Ectodermal cell (in vitro differentiated cells): ENCODE data around the gene ALG2.
"Not testable (repeated sequence)": the region's sequence is repeated elsewhere in the genome, so short reads cannot be mapped to it uniquely, and the experiment has no call there.

Experiments
- H3K27ac ChIP-seq: 2 replicates; pipeline ENCODE4 v1.7.0; 2013; ENCODE audit warnings: mild to moderate bottlenecking, low read depth, low read length; ENCODE audit not compliant: insufficient read depth, poor library complexity, severe bottlenecking
- H3K27me3 ChIP-seq: 2 replicates; pipeline ENCODE4 v1.7.0; 2013; ENCODE audit warnings: mild to moderate bottlenecking, low read length; ENCODE audit not compliant: insufficient read depth, control insufficient read depth, poor library complexity, severe bottlenecking
- H3K36me3 ChIP-seq: one replicate; pipeline ENCODE4 v1.7.0; 2013; ENCODE audit warnings: low read length; ENCODE audit not compliant: control insufficient read depth, insufficient read depth
- H3K4me1 ChIP-seq: one replicate; pipeline ENCODE4 v1.7.0; 2013; ENCODE audit warnings: low read length; ENCODE audit not compliant: control insufficient read depth, insufficient read depth
- H3K4me3 ChIP-seq: 2 replicates; pipeline ENCODE4 v1.7.0; 2013; ENCODE audit warnings: low read depth, low read length, control low read depth; ENCODE audit not compliant: insufficient read depth
- H3K9me3 ChIP-seq: 2 replicates; pipeline ENCODE4 v1.7.0; 2013; ENCODE audit warnings: mild to moderate bottlenecking, low read length, moderate library complexity; ENCODE audit not compliant: control insufficient read depth
- WGBS, 2 experiments: methylation state at CpG; one replicate each; pipeline ENCODE4 v1.1.7; 2013; ENCODE audit warnings: missing lambda C conversion rate in 2 of 2; 5-methylcytosine and 5-hydroxymethylcytosine counted together

Gene ALG2

DNA sequence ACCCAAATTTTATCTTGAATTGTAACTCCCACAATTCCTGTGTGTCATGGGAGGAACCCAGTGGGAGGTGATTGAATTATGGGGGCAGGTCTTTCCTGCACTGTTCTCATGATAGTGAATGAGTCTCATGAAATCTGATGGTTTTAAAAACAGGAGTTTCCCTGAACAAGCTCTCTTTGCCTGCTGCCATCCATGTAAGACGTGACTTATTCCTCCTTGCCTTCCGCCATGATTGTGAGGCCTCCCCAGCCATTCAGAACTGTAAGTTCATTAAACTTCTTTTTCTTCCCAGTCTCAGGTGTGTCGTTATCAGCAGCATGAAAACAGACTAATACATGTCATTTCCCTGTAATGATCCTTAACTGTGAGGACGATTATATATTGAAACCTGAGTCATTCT is 16.1 kb upstream of the ALG2 start:
- not testable (repeated sequence) for H3K9me3 ChIP-seq, H3K4me3 ChIP-seq, H3K4me1 ChIP-seq, H3K36me3 ChIP-seq, H3K27me3 ChIP-seq, H3K27ac ChIP-seq
- WGBS, 2 experiments: 94 to 98% methylated on average over 4 of the region's 4 CpGs

DNA sequence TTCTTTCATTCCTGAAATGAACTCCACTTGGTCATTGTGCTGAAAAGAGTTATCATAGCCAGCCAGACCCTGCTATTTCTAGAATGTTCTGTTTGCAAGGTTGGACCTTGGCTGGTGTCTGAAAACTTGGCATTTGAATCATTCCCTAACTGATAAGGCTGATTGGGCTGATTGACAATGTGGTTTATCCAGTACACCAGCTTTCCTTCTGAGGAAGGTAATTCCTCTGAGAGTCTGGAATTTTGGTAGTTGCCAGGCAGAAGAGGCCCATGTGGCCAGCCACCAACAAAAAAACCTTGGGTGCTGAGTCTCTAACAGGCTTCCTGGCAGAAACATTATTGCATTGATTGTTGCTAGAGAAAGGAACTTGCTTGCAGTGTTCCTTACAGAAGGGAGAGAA is 15.6 kb upstream of the ALG2 start:
- Histone ChIP-seq H3K4me1 (no peaks in the 10 kb centered on the region), H3K27ac (no peak overlapping the region), H3K36me3 (no peaks in the 10 kb centered on the region), H3K27me3 (no peaks in the 10 kb centered on the region), H3K4me3 (no peak overlapping the region), H3K9me3 (no peaks in the 10 kb centered on the region)

DNA sequence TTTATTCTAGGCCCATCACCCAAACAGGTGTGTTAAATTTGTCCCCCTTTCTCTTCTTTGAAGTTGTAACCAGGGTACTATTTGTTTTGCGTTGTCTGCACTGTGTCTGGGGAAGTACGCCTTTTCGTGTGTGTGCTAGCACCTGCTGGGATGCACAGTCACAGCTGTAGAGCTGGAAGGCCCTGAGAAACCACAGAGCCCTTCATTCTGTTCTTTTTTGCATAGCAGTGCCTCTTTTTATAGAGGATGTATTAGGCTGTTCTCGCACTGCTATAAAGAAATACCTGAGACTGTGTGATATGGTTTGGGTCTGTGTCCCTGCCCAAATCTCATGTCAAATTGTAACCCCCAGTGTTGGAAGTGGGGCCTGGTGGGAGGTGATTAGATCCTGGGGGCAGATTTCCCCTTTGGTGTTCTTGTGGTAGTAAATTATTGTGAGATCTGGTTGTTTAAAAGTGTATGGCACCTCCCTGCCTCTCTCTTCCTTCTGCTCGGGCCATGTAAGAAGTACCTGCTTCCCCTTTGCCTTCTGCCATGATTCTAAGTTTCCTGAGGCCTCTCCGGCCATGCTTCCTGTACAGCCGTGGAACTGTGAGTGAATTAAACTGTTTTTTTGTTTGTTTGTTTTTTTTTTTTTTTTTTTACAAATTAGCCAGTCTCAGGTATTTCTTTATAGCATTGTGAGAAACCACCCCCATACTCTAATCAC is 14.3 kb upstream of the ALG2 start:
- no peaks in the 10 kb centered on the region for H3K9me3 ChIP-seq
- no peaks in the 10 kb centered on the region for H3K27me3 ChIP-seq
- no peaks in the 10 kb centered on the region for H3K4me1 ChIP-seq
- WGBS, 2 experiments: 81 to 88% methylated on average over 7 of the region's 7 CpGs
- no peaks in the 10 kb centered on the region for H3K36me3 ChIP-seq
- no peak overlapping the region for H3K4me3 ChIP-seq
- no peak overlapping the region for H3K27ac ChIP-seq

DNA sequence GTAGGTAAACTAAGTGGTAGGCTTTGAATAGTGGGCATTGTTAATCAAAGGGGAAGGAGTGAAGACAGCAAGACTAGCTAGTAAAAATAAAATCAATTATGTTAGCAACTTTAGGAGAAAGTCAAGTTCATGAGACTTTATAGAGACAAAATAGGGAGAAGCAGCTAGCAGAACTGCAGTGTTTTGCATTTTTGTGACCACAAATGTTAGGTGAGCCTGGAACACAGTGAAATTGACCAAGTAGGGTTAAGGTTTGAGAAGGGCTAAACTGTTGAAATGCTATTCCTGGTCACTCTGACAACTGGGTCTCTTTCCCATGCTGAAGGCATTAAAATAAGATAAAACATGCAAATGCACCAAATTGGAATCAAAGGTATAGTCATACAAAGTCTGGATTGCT is 13.3 kb upstream of the ALG2 start:
- Histone ChIP-seq H3K9me3 (no peaks in the 10 kb centered on the region), H3K4me1 (no peaks in the 10 kb centered on the region), H3K27me3 (no peaks in the 10 kb centered on the region), H3K4me3 (no peak overlapping the region), H3K36me3 (peaks cover 8% of the 10 kb centered on the region), H3K27ac (no peak overlapping the region)

DNA sequence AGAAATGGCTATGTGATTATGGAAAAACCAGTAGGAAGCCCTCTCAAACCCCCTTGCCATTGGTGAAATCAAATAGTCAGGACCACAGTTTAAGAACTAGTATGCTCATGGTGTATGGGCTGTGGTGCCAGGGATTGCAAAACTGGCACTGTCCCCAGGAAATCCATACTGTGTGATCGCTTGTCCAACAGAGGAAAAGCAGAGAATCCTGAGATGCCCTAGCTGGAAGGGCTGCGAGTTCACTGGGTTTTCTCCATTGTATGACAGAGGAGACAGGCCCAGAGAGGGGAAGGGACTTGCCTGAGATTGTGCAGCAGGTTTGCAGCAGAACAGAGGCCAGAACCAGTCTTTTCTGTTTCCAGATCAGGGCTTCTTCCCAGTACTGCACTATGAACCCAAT is 12.9 kb upstream of the ALG2 start:
- 93% methylated on average over 2 of the region's 2 CpGs for WGBS, 2 experiments
- no peaks in the 10 kb centered on the region for H3K9me3 ChIP-seq
- peaks cover 8% of the 10 kb centered on the region for H3K36me3 ChIP-seq
- H3K4me1 ChIP-seq: no peaks in the 10 kb centered on the region
- no peaks in the 10 kb centered on the region for H3K27me3 ChIP-seq
- H3K27ac ChIP-seq: no peak overlapping the region
- no peak overlapping the region for H3K4me3 ChIP-seq

DNA sequence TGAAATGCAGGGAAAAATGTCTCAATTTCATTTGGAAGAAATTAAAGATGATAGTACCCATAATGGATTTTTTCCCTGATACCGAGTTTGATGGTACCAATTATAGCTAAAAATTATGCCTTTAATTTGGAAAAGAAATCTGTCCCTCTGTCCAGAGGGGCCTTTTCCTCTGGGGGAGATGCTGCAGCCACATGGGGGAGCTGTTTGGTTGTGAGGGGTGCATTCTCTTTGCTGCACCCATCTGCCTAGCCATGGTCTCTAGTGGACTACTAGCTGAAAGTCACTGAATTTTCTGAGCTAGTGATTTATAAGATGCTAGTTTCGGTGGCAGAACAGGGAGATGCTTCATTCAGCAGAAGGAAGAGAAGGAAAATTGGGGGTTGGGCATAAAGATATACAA is 10.0 kb upstream of the ALG2 start:
- WGBS, 2 experiments: 47 to 64% methylated on average over 1 to 2 of the region's 2 CpGs
- no peak overlapping the region for H3K4me3 ChIP-seq
- H3K36me3 ChIP-seq: peaks cover 14% of the 10 kb centered on the region
- H3K9me3 ChIP-seq: no peaks in the 10 kb centered on the region
- H3K27ac ChIP-seq: no peak overlapping the region
- no peaks in the 10 kb centered on the region for H3K27me3 ChIP-seq
- H3K4me1 ChIP-seq: no peaks in the 10 kb centered on the region

DNA sequence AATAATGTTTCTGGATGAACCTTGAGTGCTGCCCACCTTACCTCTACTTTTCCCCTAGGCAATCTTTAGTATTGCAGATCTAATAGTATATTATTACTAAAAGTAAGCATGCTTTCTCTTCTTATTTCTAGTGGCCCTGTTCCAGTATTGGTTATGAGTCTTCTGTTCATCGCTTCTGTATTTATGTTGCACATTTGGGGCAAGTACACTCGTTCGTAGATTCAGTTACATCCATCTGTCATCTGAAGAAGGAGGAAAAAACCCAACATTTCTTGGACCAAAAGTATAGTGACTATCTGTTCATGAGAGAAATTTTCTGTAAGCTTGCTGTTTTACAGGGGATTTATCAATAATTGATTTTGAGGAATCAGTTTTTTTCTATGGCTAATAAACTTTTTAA is 8.5 kb upstream of the ALG2 start:
- Histone ChIP-seq H3K36me3 (peaks cover 14% of the 10 kb centered on the region), H3K4me3 (no peak overlapping the region), H3K27ac (no peak overlapping the region), H3K4me1 (no peaks in the 10 kb centered on the region), H3K9me3 (no peaks in the 10 kb centered on the region), H3K27me3 (no peaks in the 10 kb centered on the region)
- 100% methylated on average over 3 of the region's 3 CpGs for WGBS, 2 experiments

DNA sequence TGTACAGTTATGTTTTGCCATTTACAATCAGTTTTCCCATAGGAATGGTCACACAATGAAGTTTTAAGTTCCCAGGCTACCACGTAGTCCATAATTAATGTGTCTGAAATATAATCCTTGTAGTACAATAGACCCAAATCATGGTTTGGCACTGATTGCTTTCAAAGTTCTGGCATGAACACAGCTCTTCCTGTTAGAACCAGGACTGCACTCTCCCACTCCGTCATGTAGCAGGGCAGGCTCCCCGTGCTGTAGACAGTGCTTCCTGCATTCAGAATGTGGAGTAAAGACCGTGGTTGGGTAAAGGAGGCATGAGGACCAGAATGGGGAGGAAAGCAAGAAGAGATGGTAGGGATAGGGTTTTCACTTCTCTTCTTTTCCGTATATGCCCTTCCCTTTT is 4.3 kb upstream of the ALG2 start:
- H3K36me3 ChIP-seq: peaks cover 14% of the 10 kb centered on the region
- WGBS, 2 experiments: 96 to 99% methylated on average over 5 of the region's 5 CpGs
- H3K27ac ChIP-seq: no peak overlapping the region

DNA sequence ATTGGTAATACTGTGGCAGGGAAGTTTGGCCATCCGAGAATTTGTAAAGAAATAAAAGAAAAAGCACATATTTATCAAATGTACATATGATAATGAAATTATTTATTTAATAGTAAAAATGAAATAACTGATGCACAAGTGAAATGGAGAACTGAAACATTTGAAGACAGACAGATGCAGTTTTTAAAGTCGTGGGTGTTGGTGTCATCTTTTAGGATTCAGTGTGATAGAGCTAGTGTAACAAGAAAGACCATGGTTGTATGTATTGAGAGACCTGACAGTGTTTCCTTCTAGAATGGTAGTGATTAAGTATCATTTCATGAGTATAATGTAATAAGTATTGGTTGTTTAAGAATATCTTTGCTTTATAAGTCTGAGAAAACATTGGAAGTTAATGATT is 2.7 kb upstream of the ALG2 start:
- Histone ChIP-seq H3K9me3 (no peaks in the 10 kb centered on the region), H3K4me1 (peaks cover 5% of the 10 kb centered on the region), H3K36me3 (peaks cover 6% of the 10 kb centered on the region), H3K27me3 (no peaks in the 10 kb centered on the region), H3K4me3 (no peak overlapping the region), H3K27ac (no peak overlapping the region)
- WGBS, 2 experiments: 90 to 93% methylated on average over 1 of the region's 2 CpGs

More for the DNA sequence above, 4.3 kb upstream of the ALG2 start:
- Histone ChIP-seq H3K4me3 (no peak overlapping the region), H3K9me3 (no peaks in the 10 kb centered on the region), H3K27me3 (no peaks in the 10 kb centered on the region), H3K4me1 (no peaks in the 10 kb centered on the region)

DNA sequence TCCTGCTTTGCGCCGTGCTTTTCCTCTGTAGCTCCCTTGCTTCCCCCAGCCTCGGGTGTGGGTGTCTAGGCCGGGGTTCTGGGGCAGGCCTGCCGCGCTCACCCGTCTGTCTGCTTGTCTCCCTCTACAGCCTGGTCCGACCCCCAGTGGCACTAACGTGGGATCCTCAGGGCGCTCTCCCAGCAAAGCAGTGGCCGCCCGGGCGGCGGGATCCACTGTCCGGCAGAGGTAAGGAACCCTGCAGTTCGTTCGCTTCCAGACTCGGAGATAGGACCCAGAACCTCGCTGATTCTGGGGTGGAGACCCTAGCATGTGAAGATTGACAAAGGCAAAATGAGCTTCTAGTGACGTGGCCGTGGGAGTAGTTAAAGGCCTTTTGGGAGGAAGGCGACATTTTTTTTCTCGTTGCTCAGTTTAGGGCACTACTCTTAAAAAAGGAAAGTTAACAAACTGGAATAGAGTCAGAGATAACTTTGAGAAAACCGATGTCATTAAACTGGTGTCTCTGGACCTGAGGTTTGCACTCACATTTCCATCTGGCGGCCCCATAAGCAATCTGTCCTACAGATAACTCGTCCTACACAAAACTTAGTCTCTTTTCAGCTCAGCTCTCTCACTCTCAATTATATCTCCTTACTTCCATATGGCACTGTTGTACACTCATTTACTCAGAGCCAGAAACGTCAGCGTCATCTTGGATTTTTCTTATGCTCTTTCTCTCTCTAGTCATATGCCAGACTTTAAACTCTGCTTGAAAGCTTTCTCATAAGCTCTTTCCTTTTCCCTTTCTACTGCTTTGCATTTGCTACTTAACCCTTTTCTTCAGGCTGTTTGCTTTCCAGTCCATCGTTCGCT is 901 bp upstream of the ALG2 start:
- Histone ChIP-seq H3K27me3 (no peaks in the 10 kb centered on the region), H3K4me3 (peak overlapping the region; percentile 94), H3K4me1 (peaks cover 5% of the 10 kb centered on the region), H3K27ac (peak overlapping the region; percentile 99), H3K9me3 (no peaks in the 10 kb centered on the region), H3K36me3 (peaks cover 5% of the 10 kb centered on the region)
- WGBS, 2 experiments: 14% methylated on average over 30 of the region's 30 CpGs
